Measurements from ENCODE around the gene DLST.

The DLST gene

GRCh38 chr14:74934041-74934440 is 52.3 kb downstream of the DLST start:
- Histone ChIP-seq H3K79me2 (ENCODE audit: insufficient read depth, low read length) (no peaks in the 10 kb centered on the region), H3K9me2 (replicated peaks; ENCODE audit: low read depth, low read length) (no peaks in the 10 kb centered on the region), H3K4me2 (ENCODE audit: low read depth, low read length, poor library complexity, severe bottlenecking) (no peak overlapping the region), H2AFZ (ENCODE audit: low read length) (peak overlapping the region; percentile 41; the same call in 1 of the 2 replicates), H3K36me3 (ENCODE audit: insufficient read depth, low read length) (no peaks in the 10 kb centered on the region), H3K4me3 (ENCODE audit: low read length, poor library complexity, severe bottlenecking) (no peak overlapping the region), H3K9me3 (ENCODE audit: insufficient read depth, low read depth, low read length) (no peaks in the 10 kb centered on the region), H4K20me1 (ENCODE audit: insufficient read depth, low read length, poor library complexity, severe bottlenecking) (no peaks in the 10 kb centered on the region), H3K4me1 (ENCODE audit: insufficient read depth, low read length, poor library complexity, severe bottlenecking) (peaks cover 26% of the 10 kb centered on the region), H3K27me3 (ENCODE audit: insufficient read depth, low read length, poor library complexity, severe bottlenecking) (no peaks in the 10 kb centered on the region), H3F3A (ENCODE audit: low read depth) (no peaks in the 10 kb centered on the region), H3K9ac (ENCODE audit: low read depth, low read length, poor library complexity, severe bottlenecking) (no peak overlapping the region)
- TF ChIP-seq CTCF (conservative IDR thresholded peaks at IDR 0.05; ENCODE audit: low read length) (no peak), EZH2phosphoT487 (IDR thresholded peaks at IDR 0.05; ENCODE audit: borderline replicate concordance) (no peak)

- H3K4me2 ChIP-seq (ENCODE audit: low read depth, low read length, poor library complexity, severe bottlenecking) = no peak overlapping the region
- H4K20me1 ChIP-seq (ENCODE audit: insufficient read depth, low read length, poor library complexity, severe bottlenecking) = no peaks in the 10 kb centered on the region
- no peaks in the 10 kb centered on the region for H3K79me2 ChIP-seq (ENCODE audit: insufficient read depth, low read length)
- H3K36me3 ChIP-seq (ENCODE audit: insufficient read depth, low read length) = no peaks in the 10 kb centered on the region
- H3K9me3 ChIP-seq (ENCODE audit: insufficient read depth, low read depth, low read length) = no peaks in the 10 kb centered on the region
- H3F3A ChIP-seq (ENCODE audit: low read depth) = no peaks in the 10 kb centered on the region
- H3K9me2 ChIP-seq (replicated peaks; ENCODE audit: low read depth, low read length) = no peaks in the 10 kb centered on the region
- TF ChIP-seq CTCF (conservative IDR thresholded peaks at IDR 0.05; ENCODE audit: low read length) = no peak
- no peak for TF ChIP-seq EZH2phosphoT487 (IDR thresholded peaks at IDR 0.05; ENCODE audit: borderline replicate concordance)
- no peaks in the 10 kb centered on the region for H3K27me3 ChIP-seq (ENCODE audit: insufficient read depth, low read length, poor library complexity, severe bottlenecking)
- no peak overlapping the region for H3K4me3 ChIP-seq (ENCODE audit: low read length, poor library complexity, severe bottlenecking)
- peaks cover 25% of the 10 kb centered on the region for H3K4me1 ChIP-seq (ENCODE audit: insufficient read depth, low read length, poor library complexity, severe bottlenecking)
- no peak overlapping the region for H3K9ac ChIP-seq (ENCODE audit: low read depth, low read length, poor library complexity, severe bottlenecking)
- H2AFZ ChIP-seq (ENCODE audit: low read length) = no peak overlapping the region
These were observed 53.0 kb downstream of the DLST start for GRCh38 chr14:74934476-74935359.

- H3K27me3 ChIP-seq (ENCODE audit: insufficient read depth, low read length, poor library complexity, severe bottlenecking) = no peaks in the 10 kb centered on the region
- no peaks in the 10 kb centered on the region for H3F3A ChIP-seq (ENCODE audit: low read depth)
- no peaks in the 10 kb centered on the region for H3K36me3 ChIP-seq (ENCODE audit: insufficient read depth, low read length)
- H3K79me2 ChIP-seq (ENCODE audit: insufficient read depth, low read length) = no peaks in the 10 kb centered on the region
- H4K20me1 ChIP-seq (ENCODE audit: insufficient read depth, low read length, poor library complexity, severe bottlenecking) = no peaks in the 10 kb centered on the region
- H3K9ac ChIP-seq (ENCODE audit: low read depth, low read length, poor library complexity, severe bottlenecking) = no peak overlapping the region
- H3K9me3 ChIP-seq (ENCODE audit: insufficient read depth, low read depth, low read length) = no peaks in the 10 kb centered on the region
- no peak for TF ChIP-seq EZH2phosphoT487 (IDR thresholded peaks at IDR 0.05; ENCODE audit: borderline replicate concordance)
- TF ChIP-seq CTCF (conservative IDR thresholded peaks at IDR 0.05; ENCODE audit: low read length) = no peak
- no peaks in the 10 kb centered on the region for H3K9me2 ChIP-seq (replicated peaks; ENCODE audit: low read depth, low read length)
- no peak overlapping the region for H2AFZ ChIP-seq (ENCODE audit: low read length)
- peaks cover 31% of the 10 kb centered on the region for H3K4me1 ChIP-seq (ENCODE audit: insufficient read depth, low read length, poor library complexity, severe bottlenecking)
- no peak overlapping the region for H3K4me3 ChIP-seq (ENCODE audit: low read length, poor library complexity, severe bottlenecking)
- H3K4me2 ChIP-seq (ENCODE audit: low read depth, low read length, poor library complexity, severe bottlenecking) = no peak overlapping the region
These were observed 53.6 kb downstream of the DLST start for GRCh38 chr14:74935360-74935680.

All from Loucy (cell line).